Central memory CD8-positive, alpha-beta T cell (primary cell): ENCODE results near the gene DLGAP1.

Source experiments
- ATAC-seq: fragments of 150-1000 bp; cut with Tn5 transposase; replicated peaks from 2 replicates; pipeline ENCODE4 v1.10.0; 2022; ENCODE audit warnings: mild to moderate bottlenecking, moderate FRiP score, moderate number of reproducible peaks; ENCODE audit not compliant: poor library complexity, severe bottlenecking; ENCODE audit errors: extremely low read depth
- DNase-seq, 2 donors: peaks; one replicate each; pipeline ENCODE4 v3.0.0; 2021; ENCODE audit warnings: low spot score in 2 of 2
- H3K27ac Mint-ChIP-seq: one replicate; pipeline ENCODE4 v1.8.0; 2022; ENCODE audit warnings: low read depth, mild to moderate bottlenecking, moderate library complexity, mixed read lengths
- H3K27me3 Mint-ChIP-seq: one replicate; pipeline ENCODE4 v1.8.0; 2022; ENCODE audit warnings: mixed read lengths
- H3K36me3 Mint-ChIP-seq: one replicate; pipeline ENCODE4 v1.8.0; 2022; ENCODE audit warnings: mild to moderate bottlenecking, moderate library complexity, mixed read lengths; ENCODE audit not compliant: insufficient read depth
- H3K4me1 Mint-ChIP-seq: one replicate; pipeline ENCODE4 v1.8.0; 2022; ENCODE audit warnings: mixed read lengths
- H3K4me3 Mint-ChIP-seq: one replicate; pipeline ENCODE4 v1.8.0; 2022; ENCODE audit warnings: mild to moderate bottlenecking, moderate library complexity, mixed read lengths
- H3K9me3 Mint-ChIP-seq: one replicate; pipeline ENCODE4 v1.8.0; 2022; ENCODE audit warnings: mixed read lengths

The DLGAP1 gene

DNA sequence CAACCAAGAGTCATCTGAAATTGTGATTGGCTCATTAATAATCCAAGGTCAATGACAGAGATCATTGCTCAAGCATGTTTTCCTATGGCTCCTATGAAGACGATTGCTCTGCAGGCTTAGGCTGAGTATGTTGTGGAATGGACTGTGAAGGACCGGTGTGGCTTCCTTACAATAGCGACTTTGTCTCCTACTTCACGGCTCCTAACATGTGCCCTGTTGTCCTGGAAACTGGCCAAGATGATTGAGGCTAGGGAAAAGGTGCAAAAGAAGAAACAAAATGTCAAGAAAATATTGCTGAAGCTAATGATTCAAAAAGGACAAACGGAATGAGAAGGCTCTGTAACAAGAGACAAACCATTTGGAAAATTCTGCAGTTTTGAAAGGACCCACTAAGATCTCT lies 24.3 kb downstream of the DLGAP1 start:
- H3K9me3 Mint-ChIP-seq, result peaks cover 22% of the 10 kb centered on the region
- H3K4me3 Mint-ChIP-seq, result no peak overlapping the region
- no peaks in the 10 kb centered on the region for H3K27me3 Mint-ChIP-seq
- no peak for DNase-seq
- H3K4me1 Mint-ChIP-seq, result no peaks in the 10 kb centered on the region
- no peak for ATAC-seq
- H3K27ac Mint-ChIP-seq, result no peak overlapping the region
- no peaks in the 10 kb centered on the region for H3K36me3 Mint-ChIP-seq

DNA sequence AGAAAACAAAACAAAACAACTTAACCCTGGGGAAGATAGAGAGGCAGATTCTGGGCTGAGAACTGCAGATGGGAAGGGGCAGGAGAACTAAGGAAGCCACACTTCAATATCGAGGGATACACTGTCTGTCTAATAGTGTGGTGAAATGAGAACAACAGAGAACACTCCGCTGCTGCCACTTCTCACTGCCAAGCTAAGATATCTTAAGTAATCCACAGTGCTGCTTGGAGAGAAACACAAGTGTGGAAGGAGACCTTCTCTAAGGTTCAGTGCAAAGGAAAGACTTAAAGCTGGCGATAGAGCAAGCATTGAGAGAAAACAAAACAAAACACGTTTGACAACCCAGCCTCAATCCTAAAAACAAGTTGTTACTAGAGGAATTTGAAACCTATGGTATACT lies 37.4 kb downstream of the DLGAP1 start:
- Mint-ChIP-seq H3K4me3 (no peak overlapping the region), H3K9me3 (peaks cover 32% of the 10 kb centered on the region), H3K27ac (no peak overlapping the region), H3K4me1 (no peaks in the 10 kb centered on the region), H3K36me3 (no peaks in the 10 kb centered on the region), H3K27me3 (no peaks in the 10 kb centered on the region)
- DNase-seq, result no peak
- ATAC-seq, result no peak

- no peaks in the 10 kb centered on the region for H3K27me3 Mint-ChIP-seq
- no peak for ATAC-seq
- H3K4me1 Mint-ChIP-seq, result no peaks in the 10 kb centered on the region
- no peak for DNase-seq
- H3K9me3 Mint-ChIP-seq, result peaks cover 38% of the 10 kb centered on the region
- H3K36me3 Mint-ChIP-seq, result no peaks in the 10 kb centered on the region
- no peak overlapping the region for H3K4me3 Mint-ChIP-seq
- H3K27ac Mint-ChIP-seq, result no peak overlapping the region
These were observed 38.1 kb downstream of the DLGAP1 start for GRCh38 chr18:4416976-4417375.

DNA sequence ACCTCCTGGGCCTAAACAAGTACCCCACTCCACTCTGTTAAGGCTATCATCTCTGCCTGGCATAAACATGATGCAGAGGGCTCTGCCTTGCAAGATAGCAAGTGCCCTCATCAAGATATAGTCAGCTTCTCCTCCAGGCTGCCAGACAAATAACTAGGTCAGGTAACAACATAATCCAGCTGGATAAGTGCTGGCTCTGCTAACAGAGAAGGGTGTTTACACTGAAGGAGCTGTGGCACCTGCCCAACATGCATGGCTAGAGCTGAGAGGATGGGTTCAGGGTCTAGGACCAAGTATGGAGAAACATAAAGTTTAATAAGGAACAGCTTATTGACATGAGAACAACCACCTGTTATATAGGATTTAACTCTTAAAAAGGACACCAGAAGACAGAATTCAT lies 42.8 kb downstream of the DLGAP1 start:
- Mint-ChIP-seq H3K9me3 (peaks cover 33% of the 10 kb centered on the region), H3K4me3 (no peak overlapping the region), H3K36me3 (peaks cover 3% of the 10 kb centered on the region), H3K27me3 (no peaks in the 10 kb centered on the region), H3K27ac (no peak overlapping the region), H3K4me1 (no peaks in the 10 kb centered on the region)
- DNase-seq (no peak), ATAC-seq (no peak)

DNA sequence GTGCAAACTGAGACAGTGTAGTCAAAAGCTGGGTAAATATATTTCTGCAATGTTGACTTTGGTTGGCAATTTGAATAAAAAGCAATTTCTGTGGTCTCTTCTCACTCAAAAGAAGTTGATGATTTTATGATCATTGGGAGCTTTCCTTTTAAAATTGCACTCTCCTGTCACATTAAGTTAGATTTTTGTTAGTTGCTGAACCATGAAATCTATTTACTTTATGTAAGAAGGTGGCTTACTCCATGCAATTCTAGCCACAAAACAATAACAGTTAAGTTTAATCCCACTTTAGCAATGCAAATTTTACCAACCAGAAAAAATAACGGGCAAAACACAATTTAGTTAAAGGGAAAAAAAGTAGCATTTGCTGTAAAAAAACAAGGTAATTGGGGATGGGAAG lies 48.3 kb downstream of the DLGAP1 start:
- no peak for ATAC-seq
- peaks cover 3% of the 10 kb centered on the region for H3K36me3 Mint-ChIP-seq
- H3K4me1 Mint-ChIP-seq, result no peaks in the 10 kb centered on the region
- H3K27me3 Mint-ChIP-seq, result no peaks in the 10 kb centered on the region
- no peak for DNase-seq
- H3K4me3 Mint-ChIP-seq, result no peak overlapping the region
- H3K27ac Mint-ChIP-seq, result no peak overlapping the region
- H3K9me3 Mint-ChIP-seq, result peaks cover 23% of the 10 kb centered on the region

DNA sequence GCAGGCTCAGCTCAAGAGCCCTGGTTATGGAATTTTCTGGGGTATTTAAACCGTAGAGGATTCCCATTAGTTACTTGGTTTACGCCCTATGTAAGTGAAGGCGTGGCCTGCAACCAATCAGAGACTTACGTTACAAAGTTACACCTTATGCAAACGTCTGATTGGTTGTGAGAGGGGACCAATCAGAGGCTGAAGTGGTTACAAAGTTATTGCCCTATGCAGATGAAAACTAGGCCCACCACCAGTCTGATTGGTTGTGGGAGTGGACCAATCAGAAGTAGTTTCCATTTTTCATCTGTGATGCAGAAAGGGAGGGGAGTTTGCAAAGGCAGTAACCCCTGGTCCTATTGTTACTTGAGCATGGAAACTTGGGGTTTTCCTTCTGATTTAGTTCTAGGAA lies 49.1 kb downstream of the DLGAP1 start:
- H3K27me3 Mint-ChIP-seq, result no peaks in the 10 kb centered on the region
- no peaks in the 10 kb centered on the region for H3K4me1 Mint-ChIP-seq
- no peak overlapping the region for H3K4me3 Mint-ChIP-seq

DNA sequence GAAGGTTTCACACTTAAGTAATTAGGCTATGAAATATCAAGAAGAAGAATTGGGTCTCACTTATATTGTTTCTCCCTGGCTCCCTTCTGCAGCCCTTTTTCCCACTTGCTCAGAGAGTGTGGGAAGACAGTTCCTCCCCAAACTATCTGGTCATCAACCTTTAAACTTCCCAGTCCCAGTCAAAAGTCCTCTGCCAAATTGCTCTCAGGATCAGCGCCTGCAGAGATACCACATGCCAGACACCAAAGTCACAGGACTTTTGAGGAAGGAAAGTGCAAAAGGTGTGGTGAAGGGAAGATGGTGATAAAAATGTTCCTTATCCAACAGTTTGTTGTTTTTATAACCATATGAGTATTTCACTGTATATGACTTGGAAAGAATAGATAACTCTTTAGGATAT lies 51.3 kb downstream of the DLGAP1 start:
- Mint-ChIP-seq H3K9me3 (peaks cover 12% of the 10 kb centered on the region), H3K27ac (no peak overlapping the region), H3K36me3 (no peaks in the 10 kb centered on the region), H3K4me3 (no peak overlapping the region), H3K27me3 (no peaks in the 10 kb centered on the region), H3K4me1 (no peaks in the 10 kb centered on the region)
- no peak for ATAC-seq
- DNase-seq, result no peak

More for the DNA sequence above, 49.1 kb downstream of the DLGAP1 start:
- H3K36me3 Mint-ChIP-seq, result no peaks in the 10 kb centered on the region
- DNase-seq, result no peak
- H3K27ac Mint-ChIP-seq, result no peak overlapping the region
- H3K9me3 Mint-ChIP-seq, result peaks cover 18% of the 10 kb centered on the region
- no peak for ATAC-seq

DNA sequence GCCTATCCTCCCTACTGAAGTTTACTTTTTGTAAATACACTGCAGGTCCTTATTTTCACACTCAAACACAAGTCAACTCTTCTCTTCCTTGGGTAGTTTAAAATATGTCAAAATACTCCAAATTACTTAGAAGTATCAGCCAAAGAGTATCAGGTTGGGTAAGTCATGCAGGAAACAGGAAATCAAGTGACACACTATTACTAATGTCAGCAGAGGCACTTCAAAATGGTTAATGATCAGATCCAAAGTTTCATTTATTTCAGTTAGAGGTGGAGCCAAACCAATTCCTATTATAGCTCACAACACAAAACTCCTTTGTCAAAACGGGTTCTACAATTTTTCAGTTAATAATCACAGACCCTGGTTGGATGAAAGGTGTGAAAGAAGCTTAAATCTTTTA lies 54.2 kb downstream of the DLGAP1 start:
- Mint-ChIP-seq H3K4me1 (no peaks in the 10 kb centered on the region), H3K4me3 (no peak overlapping the region), H3K9me3 (peaks cover 14% of the 10 kb centered on the region), H3K36me3 (no peaks in the 10 kb centered on the region), H3K27me3 (no peaks in the 10 kb centered on the region), H3K27ac (no peak overlapping the region)
- ATAC-seq (no peak), DNase-seq (no peak)

DNA sequence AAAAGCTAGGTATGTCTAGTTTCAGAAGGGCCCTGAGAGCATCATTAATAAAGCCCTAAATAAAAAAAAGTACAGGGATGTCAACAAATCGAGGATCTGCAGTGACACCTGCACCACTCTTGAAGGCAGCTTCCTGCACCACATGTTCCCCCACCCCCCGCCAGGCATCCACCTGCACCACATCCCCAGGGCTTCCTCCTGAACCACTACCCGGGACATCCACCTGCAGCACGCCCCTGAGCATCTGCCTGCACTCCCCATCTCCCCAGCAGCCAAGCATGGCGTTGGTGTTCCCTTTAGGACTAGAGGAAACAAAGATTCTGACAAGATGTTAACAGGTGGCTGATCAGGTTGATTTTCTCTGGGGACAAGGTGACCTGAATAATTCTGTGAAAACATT lies 55.2 kb downstream of the DLGAP1 start:
- DNase-seq (no peak), ATAC-seq (no peak)
- H3K4me3 Mint-ChIP-seq, result no peak overlapping the region
- no peaks in the 10 kb centered on the region for H3K36me3 Mint-ChIP-seq
- peaks cover 11% of the 10 kb centered on the region for H3K9me3 Mint-ChIP-seq
- no peak overlapping the region for H3K27ac Mint-ChIP-seq
- no peaks in the 10 kb centered on the region for H3K4me1 Mint-ChIP-seq
- H3K27me3 Mint-ChIP-seq, result no peaks in the 10 kb centered on the region

DNA sequence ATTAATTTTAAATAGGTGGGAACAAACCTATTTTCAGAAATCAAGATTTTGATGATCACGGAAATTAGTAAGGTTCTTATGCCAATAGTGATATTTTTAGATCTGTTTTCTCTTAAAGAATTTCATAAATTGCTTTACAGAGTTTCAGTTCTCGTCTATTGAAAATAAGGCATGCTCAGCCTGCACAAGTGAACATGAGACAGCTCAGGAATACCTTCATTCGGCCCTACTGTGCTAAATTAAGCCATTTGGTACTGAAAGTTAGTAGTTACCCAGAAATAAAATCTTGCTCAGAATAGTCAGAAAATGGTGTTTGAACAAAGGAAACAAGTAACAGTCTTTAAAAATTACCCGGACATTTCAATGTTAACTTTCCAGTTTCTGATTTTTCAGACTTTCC lies 60.4 kb downstream of the DLGAP1 start:
- Mint-ChIP-seq H3K27me3 (no peaks in the 10 kb centered on the region), H3K9me3 (peaks cover 24% of the 10 kb centered on the region), H3K36me3 (no peaks in the 10 kb centered on the region), H3K4me1 (no peaks in the 10 kb centered on the region), H3K27ac (no peak overlapping the region), H3K4me3 (no peak overlapping the region)
- DNase-seq (no peak), ATAC-seq (no peak)

DNA sequence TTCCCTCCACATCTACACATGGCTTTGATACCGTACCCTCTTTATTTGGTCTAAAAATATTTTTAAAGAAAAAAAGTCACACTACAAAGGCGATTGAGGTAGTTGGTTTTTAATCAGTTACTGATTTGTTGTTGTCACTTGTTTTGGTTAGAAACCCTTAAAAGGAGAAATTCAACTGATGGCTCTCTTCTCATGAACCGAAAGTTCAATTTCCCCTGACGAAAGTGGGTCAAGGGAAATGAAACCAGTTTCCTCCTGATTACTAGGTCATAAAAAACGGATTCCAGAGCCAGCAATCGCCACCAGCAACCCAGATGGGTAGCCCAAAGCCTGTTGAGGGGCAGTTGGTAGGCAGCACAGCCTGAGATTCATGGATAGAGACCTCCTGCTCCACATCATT lies 63.2 kb downstream of the DLGAP1 start:
- H3K27me3 Mint-ChIP-seq, result no peaks in the 10 kb centered on the region
- no peaks in the 10 kb centered on the region for H3K4me1 Mint-ChIP-seq
- DNase-seq (no peak), ATAC-seq (no peak)
- H3K27ac Mint-ChIP-seq, result no peak overlapping the region
- peaks cover 37% of the 10 kb centered on the region for H3K9me3 Mint-ChIP-seq
- H3K4me3 Mint-ChIP-seq, result no peak overlapping the region
- no peaks in the 10 kb centered on the region for H3K36me3 Mint-ChIP-seq

DNA sequence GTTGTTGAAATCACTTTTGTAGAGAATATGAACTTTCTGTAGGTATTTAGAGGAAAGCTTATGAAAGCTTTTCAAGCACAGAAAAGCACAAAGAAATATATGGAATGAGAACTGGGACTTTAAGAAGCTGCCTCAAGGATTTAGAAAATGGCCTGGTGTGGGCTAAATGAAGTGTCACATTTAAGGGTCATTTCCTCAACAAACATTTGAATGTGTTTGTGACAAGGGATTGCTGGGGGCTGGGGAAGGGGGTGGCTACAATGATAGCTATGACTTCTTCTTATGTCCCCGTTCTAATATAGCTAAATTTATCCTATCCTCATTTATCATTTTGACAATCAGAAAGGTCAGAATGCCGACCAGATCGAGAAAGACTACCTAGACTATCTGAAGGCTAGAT lies 69.2 kb downstream of the DLGAP1 start:
- Mint-ChIP-seq H3K9me3 (peaks cover 30% of the 10 kb centered on the region), H3K36me3 (no peaks in the 10 kb centered on the region), H3K4me3 (no peak overlapping the region), H3K27ac (no peak overlapping the region), H3K4me1 (no peaks in the 10 kb centered on the region), H3K27me3 (no peaks in the 10 kb centered on the region)
- DNase-seq (no peak), ATAC-seq (no peak)

DNA sequence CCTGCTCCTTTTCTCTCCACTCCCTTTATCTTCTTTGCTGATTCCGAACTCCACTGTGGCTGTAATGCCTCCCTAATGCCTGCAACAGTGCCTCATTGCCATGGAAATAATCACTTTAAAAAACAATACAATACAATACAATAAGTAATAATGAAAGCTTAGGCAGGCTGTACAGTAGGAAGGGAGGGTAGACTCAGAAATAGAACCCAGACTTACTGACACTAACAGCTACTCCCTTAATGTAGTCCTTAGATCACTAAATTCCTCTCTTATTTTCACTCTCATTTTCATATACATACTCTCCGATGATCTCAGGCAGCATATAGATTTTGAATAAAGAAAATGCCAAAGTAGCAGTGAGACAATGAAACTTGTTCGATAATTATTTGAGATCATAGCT lies 70.2 kb downstream of the DLGAP1 start:
- Mint-ChIP-seq H3K4me1 (no peaks in the 10 kb centered on the region), H3K27ac (no peak overlapping the region), H3K4me3 (no peak overlapping the region), H3K27me3 (no peaks in the 10 kb centered on the region), H3K36me3 (no peaks in the 10 kb centered on the region), H3K9me3 (peaks cover 24% of the 10 kb centered on the region)
- no peak for ATAC-seq
- no peak for DNase-seq

- H3K27me3 Mint-ChIP-seq, result no peaks in the 10 kb centered on the region
These were observed 80.5 kb downstream of the DLGAP1 start for GRCh38 chr18:4374564-4374963.

More at GRCh38 chr18:4374564-4374963, 80.5 kb downstream of the DLGAP1 start:
- no peak for ATAC-seq
- Mint-ChIP-seq H3K36me3 (no peaks in the 10 kb centered on the region), H3K9me3 (peaks cover 34% of the 10 kb centered on the region), H3K27ac (no peak overlapping the region), H3K4me1 (no peaks in the 10 kb centered on the region), H3K4me3 (no peak overlapping the region)
- no peak for DNase-seq
